Measurements from ENCODE around the gene MCM8. TPM values are rescaled to one million over a fixed set of nuclear protein-coding genes. Genes with fewer than 3 reads are reported as not detected.
"Not testable (repeated sequence)": the region's sequence is repeated elsewhere in the genome, so short reads cannot be mapped to it uniquely, and the experiment has no call there.

The MCM8 gene
- total RNA-seq, 1 donor from 2014 or later = 5.7 TPM

GRCh38 chr20:6007094-6007528, 56.7 kb downstream of the MCM8 start:
- ATAC-seq = no peak

GRCh38 chr20:6007529-6008103, 57.2 kb downstream of the MCM8 start:
- ATAC-seq = no peak

GRCh38 chr20:6008254-6008653, 57.8 kb downstream of the MCM8 start:
- ATAC-seq = peak; percentile 79

GRCh38 chr20:6012179-6012578, 61.7 kb downstream of the MCM8 start:
- ATAC-seq = no peak

- no peak for ATAC-seq
These were observed 63.6 kb downstream of the MCM8 start for GRCh38 chr20:6014017-6014416.

GRCh38 chr20:6014957-6015356, 64.5 kb downstream of the MCM8 start:
- ATAC-seq = no peak

- no peak for ATAC-seq
These were observed 67.0 kb downstream of the MCM8 start for GRCh38 chr20:6017467-6017866.

- no peak for ATAC-seq
These were observed 67.4 kb downstream of the MCM8 start for GRCh38 chr20:6017880-6018279.

GRCh38 chr20:6024768-6025167, 74.3 kb downstream of the MCM8 start:
- no peak for ATAC-seq

- ATAC-seq = no peak
These were observed 75.6 kb downstream of the MCM8 start for GRCh38 chr20:6026051-6026450.

GRCh38 chr20:6028818-6029217, 78.4 kb downstream of the MCM8 start:
- ATAC-seq = no peak

- no peak for ATAC-seq
These were observed 79.1 kb downstream of the MCM8 start for GRCh38 chr20:6029538-6029937.

- ATAC-seq = no peak
These were observed 80.1 kb downstream of the MCM8 start for GRCh38 chr20:6030453-6031080.

GRCh38 chr20:6032907-6033306, 82.5 kb downstream of the MCM8 start:
- ATAC-seq = not testable (repeated sequence)

GRCh38 chr20:6034134-6034969, 83.9 kb downstream of the MCM8 start:
- ATAC-seq = no peak

- ATAC-seq = no peak
These were observed 85.8 kb downstream of the MCM8 start for GRCh38 chr20:6036213-6036612.

GRCh38 chr20:6037082-6037481, 86.6 kb downstream of the MCM8 start:
- ATAC-seq = no peak

- ATAC-seq = no peak
These were observed 87.8 kb downstream of the MCM8 start for GRCh38 chr20:6038256-6038655.

- no peak for ATAC-seq
These were observed 89.3 kb downstream of the MCM8 start for GRCh38 chr20:6039766-6040165.

- no peak for ATAC-seq
These were observed 90.1 kb downstream of the MCM8 start for GRCh38 chr20:6040540-6040939.

GRCh38 chr20:6040958-6041807, 90.7 kb downstream of the MCM8 start:
- ATAC-seq = peak; percentile 41

- peak; percentile 15 for ATAC-seq
These were observed 91.4 kb downstream of the MCM8 start for GRCh38 chr20:6041808-6042265.

- no peak for ATAC-seq
These were observed 93.7 kb downstream of the MCM8 start for GRCh38 chr20:6044115-6044514.

All from esophagus mucosa (tissue), 1 donor.